HUES6 (cell line): ENCODE results near the gene WDR90.

Experiments
- H3K27ac ChIP-seq: 2 replicates; pipeline ENCODE4 v1.7.0; 2013; ENCODE audit warnings: low read depth, mild to moderate bottlenecking, low read length, inconsistent platforms
- H3K27me3 ChIP-seq: 2 replicates; pipeline ENCODE4 v1.6.1; 2013; ENCODE audit warnings: low read length; ENCODE audit not compliant: control insufficient read depth, insufficient read depth
- H3K36me3 ChIP-seq: 2 replicates; pipeline ENCODE4 v1.6.1; 2013; ENCODE audit warnings: low read length; ENCODE audit not compliant: control insufficient read depth, insufficient read depth
- H3K4me1 ChIP-seq: 2 replicates; pipeline ENCODE4 v1.6.1; 2013; ENCODE audit warnings: low read length; ENCODE audit not compliant: control insufficient read depth, insufficient read depth
- H3K4me3 ChIP-seq: 2 replicates; pipeline ENCODE4 v1.5.1; 2013; ENCODE audit warnings: low read depth, low read length
- H3K9ac ChIP-seq: one replicate; pipeline ENCODE4 v1.6.1; 2013; ENCODE audit warnings: mild to moderate bottlenecking, low read length
- H3K9me3 ChIP-seq: 2 replicates; pipeline ENCODE4 v1.6.1; 2013; ENCODE audit warnings: low read depth, low read length; ENCODE audit not compliant: control insufficient read depth, insufficient read depth

The WDR90 gene

GRCh38 chr16:698911-699671 is 49.9 kb downstream of the WDR90 start:
- H3K27ac ChIP-seq, result no peak overlapping the region
- no peaks in the 10 kb centered on the region for H3K36me3 ChIP-seq
- H3K4me3 ChIP-seq, result no peak overlapping the region
- H3K9ac ChIP-seq, result no peak overlapping the region
- H3K4me1 ChIP-seq, result peaks cover 11% of the 10 kb centered on the region; the same call in 1 of the 2 replicates
- H3K27me3 ChIP-seq, result peaks cover 98% of the 10 kb centered on the region
- H3K9me3 ChIP-seq, result no peaks in the 10 kb centered on the region

- H3K27me3 ChIP-seq, result peaks cover 96% of the 10 kb centered on the region
Observed at GRCh38 chr16:700684-701584, 51.8 kb downstream of the WDR90 start.

GRCh38 chr16:702341-702740 is 53.2 kb downstream of the WDR90 start:
- Histone ChIP-seq H3K36me3 (no peaks in the 10 kb centered on the region), H3K27me3 (peaks cover 96% of the 10 kb centered on the region)

More at GRCh38 chr16:700684-701584, 51.8 kb downstream of the WDR90 start:
- Histone ChIP-seq H3K4me3 (peak overlapping the region; percentile 23), H3K9me3 (no peaks in the 10 kb centered on the region), H3K9ac (no peak overlapping the region), H3K27ac (no peak overlapping the region), H3K36me3 (no peaks in the 10 kb centered on the region), H3K4me1 (peaks cover 5% of the 10 kb centered on the region; the same call in 1 of the 2 replicates)

GRCh38 chr16:703406-703805 is 54.2 kb downstream of the WDR90 start:
- Histone ChIP-seq H3K4me1 (peaks cover 5% of the 10 kb centered on the region; the same call in 1 of the 2 replicates), H3K9me3 (no peaks in the 10 kb centered on the region), H3K27ac (no peak overlapping the region), H3K36me3 (no peaks in the 10 kb centered on the region), H3K27me3 (peaks cover 96% of the 10 kb centered on the region), H3K9ac (no peak overlapping the region), H3K4me3 (no peak overlapping the region)

More at GRCh38 chr16:702341-702740, 53.2 kb downstream of the WDR90 start:
- H3K4me3 ChIP-seq, result no peak overlapping the region
- no peak overlapping the region for H3K9ac ChIP-seq
- no peaks in the 10 kb centered on the region for H3K9me3 ChIP-seq
- peaks cover 5% of the 10 kb centered on the region; the same call in 1 of the 2 replicates for H3K4me1 ChIP-seq
- no peak overlapping the region for H3K27ac ChIP-seq

- Histone ChIP-seq H3K27ac (no peak overlapping the region), H3K4me3 (no peak overlapping the region), H3K4me1 (peaks cover 5% of the 10 kb centered on the region; the same call in 1 of the 2 replicates), H3K9me3 (no peaks in the 10 kb centered on the region), H3K27me3 (peaks cover 97% of the 10 kb centered on the region), H3K36me3 (no peaks in the 10 kb centered on the region), H3K9ac (no peak overlapping the region)
Observed at GRCh38 chr16:704047-704446, 54.9 kb downstream of the WDR90 start.

- no peaks in the 10 kb centered on the region for H3K36me3 ChIP-seq
- H3K9me3 ChIP-seq, result no peaks in the 10 kb centered on the region
- H3K9ac ChIP-seq, result no peak overlapping the region
- no peak overlapping the region for H3K27ac ChIP-seq
- peaks cover 97% of the 10 kb centered on the region for H3K27me3 ChIP-seq
- H3K4me1 ChIP-seq, result peaks cover 6% of the 10 kb centered on the region
- peak overlapping the region; percentile 44 for H3K4me3 ChIP-seq
Observed at GRCh38 chr16:704552-705380, 55.6 kb downstream of the WDR90 start.

- Histone ChIP-seq H3K4me1 (peaks cover 10% of the 10 kb centered on the region), H3K27ac (no peak within 1 kb of the TSS), H3K9me3 (no peaks in the 10 kb centered on the region), H3K9ac (no peak within 1 kb of the TSS), H3K4me3 (peak within 1 kb of the TSS; percentile 64), H3K36me3 (no peaks in the 10 kb centered on the region), H3K27me3 (peaks cover 97% of the 10 kb centered on the region)
Observed at GRCh38 chr16:705431-706188, 56.4 kb downstream of the WDR90 start, which contains the start of gene FBXL16. TSS of gene FBXL16 (minus strand) at chr16:705801. CDS start at chr16:697405, 8,396 bp downstream.

GRCh38 chr16:706189-707061 is 57.3 kb downstream of the WDR90 start:
- peaks cover 5% of the 10 kb centered on the region; the same call in 1 of the 2 replicates for H3K4me1 ChIP-seq
- H3K9me3 ChIP-seq, result no peaks in the 10 kb centered on the region
- H3K36me3 ChIP-seq, result no peaks in the 10 kb centered on the region
- no peak overlapping the region for H3K9ac ChIP-seq
- H3K27me3 ChIP-seq, result peaks cover 94% of the 10 kb centered on the region
- no peak overlapping the region for H3K27ac ChIP-seq
- H3K4me3 ChIP-seq, result peak overlapping the region; percentile 64

- H3K27ac ChIP-seq, result no peak overlapping the region
- no peaks in the 10 kb centered on the region for H3K9me3 ChIP-seq
- no peak overlapping the region for H3K9ac ChIP-seq
- H3K36me3 ChIP-seq, result no peaks in the 10 kb centered on the region
- peak overlapping the region; percentile 64 for H3K4me3 ChIP-seq
- peaks cover 5% of the 10 kb centered on the region; the same call in 1 of the 2 replicates for H3K4me1 ChIP-seq
- H3K27me3 ChIP-seq, result peaks cover 87% of the 10 kb centered on the region
Observed at GRCh38 chr16:707062-707538, 57.9 kb downstream of the WDR90 start.
